ENCODE results near the gene ZC3H12A.
"Not testable (repeated sequence)": the region's sequence is repeated elsewhere in the genome, so short reads cannot be mapped to it uniquely, and the experiment has no call there.

The ZC3H12A gene

DNA sequence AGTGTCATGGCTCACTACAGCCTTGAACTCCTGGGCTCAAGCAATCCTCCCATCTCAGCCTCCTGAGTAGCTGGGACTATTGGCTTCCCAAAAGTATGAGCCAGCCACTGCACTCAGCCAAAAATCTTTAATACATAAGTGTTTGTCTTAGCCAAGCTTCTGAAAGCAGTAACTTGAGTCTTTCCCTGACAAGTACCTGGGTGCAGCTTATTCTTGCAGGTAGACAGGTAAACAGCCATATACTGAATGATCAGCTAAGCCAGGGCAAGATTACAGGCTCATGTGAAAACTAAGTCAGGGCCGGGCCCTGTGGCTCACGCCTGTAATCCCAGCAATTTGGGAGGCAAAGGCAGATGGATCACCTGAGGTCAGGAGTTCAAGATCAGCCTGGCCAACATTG is 32.4 kb downstream of the ZC3H12A start:
- no peak for FAIRE-seq

DNA sequence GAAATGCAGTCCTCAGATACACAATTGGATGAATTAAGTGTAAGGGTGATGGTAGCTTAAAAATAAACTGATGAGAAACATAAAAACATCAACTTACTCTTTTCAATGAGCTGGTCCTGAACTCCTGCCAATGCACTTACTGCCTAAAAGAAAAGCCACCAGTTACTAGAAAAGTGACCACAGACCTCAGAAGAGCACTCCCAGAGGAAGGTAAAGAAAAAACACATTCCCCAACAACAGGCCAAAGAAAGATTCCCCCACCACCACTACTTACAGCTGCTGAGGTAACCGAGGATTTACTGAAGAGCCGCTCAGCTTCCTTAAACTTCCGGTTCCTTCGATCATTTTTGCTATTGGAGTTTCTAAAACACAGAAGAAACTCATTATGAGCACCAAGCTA is 34.8 kb downstream of the ZC3H12A start:
- no peak for FAIRE-seq

DNA sequence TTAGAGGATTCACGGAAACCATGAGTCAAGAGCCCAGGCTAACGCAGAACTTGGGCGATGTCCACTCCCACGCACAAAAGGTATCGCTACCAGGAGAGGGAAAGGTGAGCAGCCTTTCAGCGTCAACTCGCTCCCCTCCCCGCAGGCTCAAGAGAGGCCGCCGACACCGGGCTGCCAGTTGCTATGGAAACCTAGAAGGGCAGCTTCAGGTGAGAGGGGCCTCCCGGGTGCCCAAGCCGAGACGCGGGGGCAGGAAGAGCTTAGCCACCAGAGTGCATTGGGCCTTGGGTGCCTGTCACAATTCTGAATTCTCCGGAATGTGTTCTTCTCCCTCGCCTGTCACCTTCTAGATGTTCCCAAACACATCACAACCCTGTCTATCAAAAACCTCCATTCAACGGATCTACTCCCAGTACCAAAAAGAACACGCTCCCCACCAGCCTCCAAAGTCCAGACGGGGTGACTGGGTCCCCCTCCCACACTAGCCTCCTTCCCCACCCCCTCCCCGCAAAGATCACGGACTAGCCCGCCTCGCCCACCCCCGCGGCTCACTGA is 39.5 kb downstream of the ZC3H12A start:
- no peak for FAIRE-seq

DNA sequence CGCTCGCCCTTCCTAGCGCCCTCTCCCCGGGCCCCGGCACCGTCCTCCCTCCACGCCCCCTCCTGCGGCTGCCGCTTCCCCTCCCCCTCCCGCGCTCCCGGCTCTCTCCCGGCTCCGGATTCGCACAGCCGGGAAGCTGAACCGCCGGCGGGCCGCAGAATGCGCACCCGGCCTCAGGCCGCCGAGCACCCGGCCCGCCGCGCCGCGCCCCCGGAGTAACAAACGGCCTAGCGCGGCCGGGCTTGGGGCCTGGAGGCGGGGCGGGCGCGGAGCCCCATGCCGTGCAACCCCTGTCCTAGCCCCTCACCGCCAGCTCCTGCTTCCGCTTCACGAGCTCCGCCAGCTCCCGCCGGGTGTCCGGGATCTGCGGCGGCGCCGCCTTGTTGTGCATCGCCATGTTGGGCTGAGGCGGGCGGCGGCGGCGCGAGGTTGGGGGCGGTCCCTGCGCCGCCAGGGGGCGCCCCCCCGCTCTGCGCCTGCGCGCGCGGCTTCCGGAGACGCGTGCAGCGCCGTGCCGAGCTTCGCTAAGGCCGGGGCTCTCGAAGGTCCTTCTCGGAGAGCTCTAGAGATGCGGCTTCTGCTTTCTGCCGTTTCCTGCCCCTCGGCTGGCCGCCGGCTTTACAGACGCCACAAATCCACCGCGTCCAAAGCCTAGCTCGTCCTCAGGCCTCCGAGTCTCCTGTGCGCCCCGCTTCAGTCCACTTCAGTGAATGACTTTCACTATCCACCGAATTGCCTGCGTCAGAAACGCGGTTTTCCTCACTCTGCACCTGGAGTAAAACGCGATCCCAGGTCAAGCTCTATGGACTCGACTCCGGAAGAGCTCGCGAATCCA is 40.2 kb downstream of the ZC3H12A start, which contains the start of gene MEAF6:
Gene MEAF6 (minus strand): TSS at position 417 of the 835 bp plus-strand sequence. CDS start 20 bp downstream, at position 397.
- no peak for FAIRE-seq

DNA sequence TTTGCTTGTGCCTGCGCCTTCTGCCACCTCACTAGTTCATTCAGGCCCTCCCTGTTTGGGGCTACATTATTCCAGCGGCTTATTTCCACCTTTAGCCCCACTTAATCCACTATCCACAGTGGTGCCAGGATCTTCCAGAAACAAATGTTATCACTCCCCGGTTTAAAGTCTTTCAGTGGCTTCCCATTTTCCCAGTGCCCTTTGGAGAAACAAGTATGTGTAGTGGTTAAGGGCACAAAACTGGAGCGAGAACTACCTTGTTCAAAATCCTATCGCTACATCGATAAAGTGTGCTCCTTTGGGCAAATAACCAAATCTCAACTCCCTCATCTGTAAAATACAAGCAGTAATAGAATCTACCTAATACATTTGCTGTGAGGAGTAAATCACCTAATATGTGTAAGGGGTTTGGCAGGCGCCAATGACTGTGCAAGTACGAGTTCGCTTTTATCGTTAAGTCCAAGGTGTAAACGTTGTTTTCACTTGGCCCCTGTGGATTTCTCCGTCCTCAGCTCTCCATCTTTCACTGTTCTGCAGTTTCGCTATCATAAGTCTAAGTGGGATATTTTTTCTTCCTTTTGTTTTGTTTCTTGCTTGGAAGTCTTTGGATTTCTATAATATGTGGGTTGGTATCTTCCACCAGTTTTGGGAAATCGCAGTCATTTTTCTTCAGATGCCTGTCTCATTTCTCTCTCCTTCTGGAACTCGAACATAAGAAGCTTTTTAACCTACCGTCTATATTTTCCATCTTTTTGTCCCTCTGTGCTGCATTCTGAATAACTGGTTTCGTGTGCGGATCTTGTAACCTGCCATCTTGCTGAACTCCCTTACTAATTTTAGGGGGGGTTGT is 41.0 kb downstream of the ZC3H12A start:
- FAIRE-seq = no peak

DNA sequence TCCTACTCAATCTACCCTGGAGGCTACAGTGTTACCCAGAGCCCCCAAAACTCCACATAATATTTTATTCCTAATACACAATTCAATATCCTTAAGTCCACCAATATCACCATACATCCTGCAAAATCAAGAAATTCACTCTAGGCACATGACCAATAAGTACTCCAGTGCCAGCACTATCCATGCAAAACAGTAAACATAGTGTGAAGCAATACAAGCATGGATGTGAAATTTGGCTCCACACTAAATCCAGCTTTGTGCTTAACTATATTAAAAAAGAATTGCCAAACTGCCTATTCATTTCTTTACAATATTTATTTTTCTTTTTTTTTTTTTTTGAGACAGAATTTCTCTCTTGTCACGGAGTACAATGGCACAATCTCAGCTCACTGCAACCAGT is 43.2 kb downstream of the ZC3H12A start:
- FAIRE-seq = no peak

DNA sequence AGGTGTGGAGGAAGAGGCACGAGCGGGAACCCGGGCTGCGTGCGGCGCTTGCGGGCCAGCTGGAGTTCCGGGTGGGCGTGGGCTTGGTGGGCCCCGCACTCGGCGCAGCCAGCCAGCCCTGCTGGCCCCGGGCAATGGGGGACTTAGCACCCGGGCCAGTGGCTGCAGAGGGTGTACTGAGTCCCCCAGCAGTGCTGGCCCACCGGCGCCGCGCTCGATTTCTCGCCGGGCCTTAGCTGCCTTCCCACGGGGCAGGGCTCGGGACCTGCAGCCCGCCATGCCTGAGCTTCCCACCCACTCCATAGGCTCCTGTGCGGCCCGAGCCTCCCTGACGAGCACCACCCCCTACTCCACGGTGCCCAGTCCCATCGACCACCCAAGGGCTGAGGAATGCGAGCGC is 43.9 kb downstream of the ZC3H12A start:
- not testable (repeated sequence) for FAIRE-seq

DNA sequence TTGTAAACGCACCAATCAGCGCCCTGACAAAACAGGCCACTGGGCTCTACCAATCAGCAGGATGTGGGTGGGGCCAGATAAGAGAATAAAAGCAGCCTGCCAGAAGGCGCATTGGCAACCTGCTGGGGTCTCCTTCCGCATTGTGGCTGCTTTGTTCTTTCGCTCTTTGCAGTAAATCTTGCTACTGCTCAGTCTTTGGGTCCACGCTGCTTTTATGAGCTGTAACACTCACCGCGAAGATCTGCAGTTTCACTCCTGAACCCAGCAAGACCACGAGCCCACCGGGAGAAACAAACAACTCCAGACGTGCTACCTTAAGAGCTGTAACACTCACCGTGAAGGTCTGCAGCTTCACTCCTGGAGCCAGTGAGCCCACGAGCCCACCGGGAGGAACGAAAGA is 44.5 kb downstream of the ZC3H12A start:
- not testable (repeated sequence) for FAIRE-seq

DNA sequence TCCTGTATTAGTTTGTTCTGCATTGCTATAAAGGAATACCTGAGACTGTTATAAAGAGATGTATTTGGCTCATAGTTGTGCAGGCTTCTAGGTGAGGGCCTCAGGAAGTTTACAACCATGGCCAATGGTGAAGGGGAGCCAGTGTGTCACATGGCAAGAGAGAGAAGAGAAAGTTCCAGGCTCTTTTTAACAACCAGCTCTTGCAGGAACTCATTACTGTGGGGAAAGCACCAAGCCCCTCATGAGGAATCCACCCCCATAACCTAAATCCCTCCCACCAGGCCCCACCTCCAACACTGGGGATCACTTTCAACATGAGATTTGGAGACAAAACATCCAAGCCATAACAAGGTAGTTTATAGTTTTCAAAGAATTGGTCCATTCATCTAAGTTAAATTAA is 45.2 kb downstream of the ZC3H12A start:
- FAIRE-seq = no peak

DNA sequence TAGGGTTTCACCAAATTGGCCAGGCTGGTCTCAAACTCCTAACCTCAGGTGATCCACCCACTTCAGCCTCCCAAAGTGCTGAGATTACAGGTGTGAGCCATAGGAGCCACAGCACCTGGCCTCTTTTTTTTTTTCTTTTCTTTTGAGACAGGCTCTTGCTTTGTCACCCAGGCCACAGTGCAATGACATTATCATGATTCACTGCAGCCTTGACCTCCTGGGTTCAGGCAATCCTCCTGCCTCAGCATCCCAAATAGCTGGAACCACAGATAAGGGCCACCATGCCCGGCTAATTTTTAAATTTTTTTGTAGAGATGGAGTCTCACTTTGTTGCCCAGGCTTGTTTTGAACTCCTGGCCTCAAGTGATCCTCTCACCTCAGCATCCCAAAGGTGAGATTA is 55.5 kb downstream of the ZC3H12A start:
- not testable (repeated sequence) for FAIRE-seq

DNA sequence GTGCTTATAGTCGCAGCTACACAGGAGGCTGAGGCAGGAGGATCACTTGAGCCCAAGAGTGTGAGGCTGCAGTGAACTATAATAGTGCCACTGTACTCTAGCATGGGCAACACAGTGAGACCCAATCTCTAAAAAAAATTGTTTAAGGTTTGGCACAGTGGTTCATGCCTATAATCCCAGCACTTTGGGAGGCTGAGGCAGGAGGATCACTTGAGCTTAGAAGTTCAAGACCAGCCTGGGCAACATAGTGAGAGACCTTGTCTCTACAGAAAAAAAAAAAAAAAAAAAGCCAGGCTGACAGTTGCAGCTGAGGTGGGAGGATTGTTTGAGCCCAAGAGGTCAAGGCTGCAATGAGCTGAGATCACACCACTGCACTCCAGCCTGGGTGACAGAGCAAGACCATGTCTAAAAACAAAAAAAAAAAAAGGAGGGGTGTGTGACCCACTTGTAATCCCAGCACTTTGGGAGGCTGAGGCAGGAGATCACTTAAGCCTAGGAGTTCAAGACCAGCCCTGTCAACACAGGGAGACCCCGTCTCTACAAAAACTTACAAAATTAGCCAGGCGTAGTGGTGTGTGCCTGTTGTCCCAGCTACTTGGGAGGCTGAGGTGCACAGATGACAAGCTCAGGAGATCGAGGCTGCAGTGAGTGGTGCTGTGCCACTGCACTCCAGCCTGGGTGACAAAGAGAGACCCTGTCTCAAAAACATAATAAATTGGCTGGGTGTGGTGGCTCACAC is 58.2 kb downstream of the ZC3H12A start:
- not testable (repeated sequence) for FAIRE-seq

DNA sequence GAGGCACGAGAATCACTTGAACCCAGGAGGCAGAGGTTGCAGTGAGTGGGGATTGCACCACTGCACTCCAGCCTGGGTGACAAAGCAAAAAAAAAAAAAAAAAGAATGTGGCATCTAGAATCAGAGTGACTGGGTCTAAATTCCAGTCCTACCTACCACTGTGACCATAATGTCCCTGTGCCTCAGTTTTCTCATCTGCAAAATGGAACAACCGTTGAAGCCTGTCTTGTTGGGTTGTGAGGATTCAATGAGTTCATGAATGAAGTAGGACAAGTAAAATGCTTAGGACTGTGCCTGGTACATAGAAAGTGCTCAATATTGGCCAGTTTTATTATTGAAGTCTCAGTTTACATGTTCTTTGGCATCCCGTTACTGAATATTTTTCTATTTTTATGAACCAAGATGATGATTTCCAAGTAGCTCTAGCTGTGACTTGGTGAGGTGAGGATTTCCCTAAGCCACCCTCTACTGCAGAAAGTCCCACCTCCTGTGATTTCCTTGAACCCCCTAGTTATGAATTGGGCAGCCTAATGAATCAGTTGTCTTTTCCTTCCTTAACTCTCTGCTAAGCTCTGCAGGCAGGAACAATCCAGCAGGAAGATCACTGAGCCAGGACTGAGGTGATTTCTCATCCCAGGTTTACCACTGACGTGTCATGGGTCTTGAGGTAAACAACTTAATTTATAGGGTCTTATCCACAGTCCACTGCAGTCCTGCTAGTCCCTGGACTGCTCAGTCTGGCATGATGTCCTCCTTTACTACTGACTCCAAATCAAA is 59.1 kb downstream of the ZC3H12A start:
- FAIRE-seq = no peak

All from A204.1 (cell line).